ENCODE data around the gene PPP1R3D.

The PPP1R3D gene

DNA sequence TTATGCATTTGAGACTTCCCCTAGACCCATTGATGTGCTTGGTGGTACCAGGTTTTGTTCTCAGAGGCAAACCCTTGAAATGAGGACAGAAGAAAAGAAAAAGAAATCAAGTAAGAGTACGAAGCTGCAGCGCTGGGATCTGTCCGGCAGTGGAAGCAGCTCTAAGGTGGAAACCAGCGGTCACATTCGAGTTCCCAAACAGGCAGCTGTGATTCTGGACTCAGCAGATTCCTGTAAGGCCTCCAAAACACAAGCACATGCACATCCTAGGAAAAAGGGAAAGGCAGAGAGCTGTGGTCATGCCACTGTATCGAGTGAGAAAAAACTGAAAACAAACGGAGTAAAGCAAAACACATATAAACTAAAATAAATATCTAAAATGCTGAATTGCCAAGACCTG is 4.6 kb upstream of the PPP1R3D start:
- DNase-seq (ENCODE audit: extremely low spot score): no peak
- TF ChIP-seq FOXM1 (IDR thresholded peaks at IDR 0.05; ENCODE audit: borderline replicate concordance): no peak
- no peak for TF ChIP-seq L3MBTL2 (conservative IDR thresholded peaks at IDR 0.05)
- TF ChIP-seq FOXA1 (IDR thresholded peaks at IDR 0.05): no peak
- no peak for TF ChIP-seq CTBP1 (IDR thresholded peaks at IDR 0.05; ENCODE audit: borderline replicate concordance)
- TF ChIP-seq TARDBP (IDR thresholded peaks at IDR 0.05): no peak
- TF ChIP-seq SP1 (IDR thresholded peaks at IDR 0.05): no peak
- TF ChIP-seq SUZ12 (IDR thresholded peaks at IDR 0.05): no peak
- TF ChIP-seq ZNF384 (IDR thresholded peaks at IDR 0.05): no peak
- TF ChIP-seq FOXK2 (IDR thresholded peaks at IDR 0.05): no peak
- TF ChIP-seq NFRKB (IDR thresholded peaks at IDR 0.05): no peak
- no peak for TF ChIP-seq HDGF (IDR thresholded peaks at IDR 0.05; ENCODE audit: borderline replicate concordance)
- TF ChIP-seq ARNT (IDR thresholded peaks at IDR 0.05): no peak
- TF ChIP-seq BHLHE40 (IDR thresholded peaks at IDR 0.05; ENCODE audit: borderline replicate concordance): no peak
- TF ChIP-seq ELF4 (IDR thresholded peaks at IDR 0.05): no peak
- TF ChIP-seq, protein P1, sequence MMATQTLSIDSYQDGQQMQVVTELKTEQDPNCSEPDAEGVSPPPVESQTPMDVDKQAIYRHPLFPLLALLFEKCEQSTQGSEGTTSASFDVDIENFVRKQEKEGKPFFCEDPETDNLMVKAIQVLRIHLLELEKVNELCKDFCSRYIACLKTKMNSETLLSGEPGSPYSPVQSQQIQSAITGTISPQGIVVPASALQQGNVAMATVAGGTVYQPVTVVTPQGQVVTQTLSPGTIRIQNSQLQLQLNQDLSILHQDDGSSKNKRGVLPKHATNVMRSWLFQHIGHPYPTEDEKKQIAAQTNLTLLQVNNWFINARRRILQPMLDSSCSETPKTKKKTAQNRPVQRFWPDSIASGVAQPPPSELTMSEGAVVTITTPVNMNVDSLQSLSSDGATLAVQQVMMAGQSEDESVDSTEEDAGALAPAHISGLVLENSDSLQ (IDR thresholded peaks at IDR 0.05): no peak
- ChIA-PET CTCF (interaction anchor here (0.5 to 2.0 kb wide), 2 partner anchors 11 to 312 kb away, joined by 3 to 5 read pairs; no protein-coding TSS in a partner anchor), POLR2A (no interaction called here)

DNA sequence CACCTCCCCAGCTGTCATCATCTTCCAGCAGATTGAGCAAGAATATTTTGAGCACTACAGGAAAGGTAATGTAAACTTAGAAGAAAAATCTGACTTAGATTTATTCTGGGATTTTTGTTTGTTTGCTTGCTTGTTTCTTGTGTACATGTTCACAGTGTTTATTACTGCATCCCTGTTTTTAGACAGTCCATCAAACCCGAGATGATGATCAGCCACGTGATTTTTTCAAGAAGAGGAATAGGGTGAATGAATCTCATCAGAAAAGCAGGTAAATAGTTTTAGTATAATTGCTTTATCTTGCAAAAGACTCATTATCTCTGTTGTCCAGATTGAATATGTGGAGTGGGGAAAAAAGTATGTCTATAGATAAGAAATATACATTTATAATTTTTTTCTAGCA is 2.1 kb upstream of the PPP1R3D start:
- POLR2A ChIA-PET: no interaction called here
- no peak for DNase-seq (ENCODE audit: extremely low spot score)
- TF ChIP-seq CTBP1 (IDR thresholded peaks at IDR 0.05; ENCODE audit: borderline replicate concordance): no peak
- CTCF ChIA-PET: no interaction called here

DNA sequence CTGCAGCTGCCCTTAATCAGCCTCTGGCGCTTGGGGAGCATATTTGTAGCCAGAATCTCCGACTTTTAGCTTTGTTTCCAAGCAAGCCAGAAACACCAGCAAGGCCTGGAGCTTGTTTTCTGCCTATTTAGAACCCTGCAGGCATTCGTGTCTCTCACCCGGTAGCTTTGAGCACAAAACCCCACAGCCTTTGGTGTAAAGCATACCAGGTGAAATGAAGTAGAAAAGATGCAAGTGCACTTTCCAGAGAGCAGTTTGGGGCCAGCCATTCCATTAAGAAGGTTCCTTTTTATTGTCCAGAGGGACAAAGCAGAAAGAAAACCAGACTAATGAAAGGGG is 820 bp upstream of the PPP1R3D start:
- no peak for TF ChIP-seq ZNF384 (IDR thresholded peaks at IDR 0.05)
- TF ChIP-seq ARNT (IDR thresholded peaks at IDR 0.05): no peak
- no peak for TF ChIP-seq FOXA1 (IDR thresholded peaks at IDR 0.05)
- no peak for TF ChIP-seq FOXK2 (IDR thresholded peaks at IDR 0.05)
- no peak for TF ChIP-seq BHLHE40 (IDR thresholded peaks at IDR 0.05; ENCODE audit: borderline replicate concordance)
- no peak for TF ChIP-seq HDGF (IDR thresholded peaks at IDR 0.05; ENCODE audit: borderline replicate concordance)
- TF ChIP-seq ELF4 (IDR thresholded peaks at IDR 0.05): no peak
- TF ChIP-seq FOXM1 (IDR thresholded peaks at IDR 0.05; ENCODE audit: borderline replicate concordance): no peak
- no peak for TF ChIP-seq CTBP1 (IDR thresholded peaks at IDR 0.05; ENCODE audit: borderline replicate concordance)
- TF ChIP-seq LEF1 (IDR thresholded peaks at IDR 0.05; ENCODE audit: borderline replicate concordance): no peak
- TF ChIP-seq, protein P1 (IDR thresholded peaks at IDR 0.05): no peak
- TF ChIP-seq NFRKB (IDR thresholded peaks at IDR 0.05): no peak
- no peak for TF ChIP-seq SP1 (IDR thresholded peaks at IDR 0.05)
- TF ChIP-seq SUZ12 (IDR thresholded peaks at IDR 0.05): no peak
- TF ChIP-seq L3MBTL2 (conservative IDR thresholded peaks at IDR 0.05): no peak
- TF ChIP-seq TARDBP (IDR thresholded peaks at IDR 0.05): no peak
- no peak for DNase-seq (ENCODE audit: extremely low spot score)
- ChIA-PET POLR2A (interaction anchor here (1.0 to 3.4 kb wide), 9 partner anchors 9 to 106 kb away, joined by 3 to 19 read pairs (median 4); no protein-coding TSS in a partner anchor), CTCF (interaction anchor here (1.7 kb wide), 1 partner anchor 14 kb away, joined by 4 read pairs; no protein-coding TSS in a partner anchor)

DNA sequence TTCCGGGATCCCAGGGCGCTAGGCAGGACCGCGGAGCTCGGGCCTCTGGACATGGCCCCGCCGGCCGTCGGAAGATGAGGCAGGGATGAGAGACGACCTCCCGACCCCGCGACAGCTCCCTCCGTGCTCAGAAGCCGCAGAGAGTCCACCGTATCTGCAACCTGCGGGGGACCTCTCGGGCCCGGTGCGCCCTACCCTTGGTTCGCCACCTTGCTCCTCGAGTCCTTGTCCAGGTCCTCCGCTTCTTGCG is 301 bp downstream of the PPP1R3D start:
- DNase-seq (ENCODE audit: extremely low spot score): peak; percentile 19
- TF ChIP-seq BHLHE40 (IDR thresholded peaks at IDR 0.05; ENCODE audit: borderline replicate concordance): no peak
- TF ChIP-seq ARNT (IDR thresholded peaks at IDR 0.05): no peak
- TF ChIP-seq FOXM1 (IDR thresholded peaks at IDR 0.05; ENCODE audit: borderline replicate concordance): no peak
- no peak for TF ChIP-seq SUZ12 (IDR thresholded peaks at IDR 0.05)
- TF ChIP-seq FOXK2 (IDR thresholded peaks at IDR 0.05): no peak
- TF ChIP-seq SP1 (IDR thresholded peaks at IDR 0.05): no peak
- TF ChIP-seq TARDBP (IDR thresholded peaks at IDR 0.05): no peak
- no peak for TF ChIP-seq FOXA1 (IDR thresholded peaks at IDR 0.05)
- no peak for TF ChIP-seq HDGF (IDR thresholded peaks at IDR 0.05; ENCODE audit: borderline replicate concordance)
- TF ChIP-seq, protein P1 (IDR thresholded peaks at IDR 0.05): no peak
- TF ChIP-seq CTBP1 (IDR thresholded peaks at IDR 0.05; ENCODE audit: borderline replicate concordance): no peak
- TF ChIP-seq LEF1 (IDR thresholded peaks at IDR 0.05; ENCODE audit: borderline replicate concordance): no peak
- TF ChIP-seq ZNF384 (IDR thresholded peaks at IDR 0.05): no peak
- TF ChIP-seq NFRKB (IDR thresholded peaks at IDR 0.05): no peak
- CTCF ChIA-PET: interaction anchor here (0.5 kb wide), 1 partner anchor 17 kb away, joined by 5 read pairs; no protein-coding TSS in a partner anchor
- POLR2A ChIA-PET: interaction anchor here (0.6 to 3.4 kb wide), 16 partner anchors 8 to 120 kb away, joined by 3 to 19 read pairs (median 4); no protein-coding TSS in a partner anchor

DNA sequence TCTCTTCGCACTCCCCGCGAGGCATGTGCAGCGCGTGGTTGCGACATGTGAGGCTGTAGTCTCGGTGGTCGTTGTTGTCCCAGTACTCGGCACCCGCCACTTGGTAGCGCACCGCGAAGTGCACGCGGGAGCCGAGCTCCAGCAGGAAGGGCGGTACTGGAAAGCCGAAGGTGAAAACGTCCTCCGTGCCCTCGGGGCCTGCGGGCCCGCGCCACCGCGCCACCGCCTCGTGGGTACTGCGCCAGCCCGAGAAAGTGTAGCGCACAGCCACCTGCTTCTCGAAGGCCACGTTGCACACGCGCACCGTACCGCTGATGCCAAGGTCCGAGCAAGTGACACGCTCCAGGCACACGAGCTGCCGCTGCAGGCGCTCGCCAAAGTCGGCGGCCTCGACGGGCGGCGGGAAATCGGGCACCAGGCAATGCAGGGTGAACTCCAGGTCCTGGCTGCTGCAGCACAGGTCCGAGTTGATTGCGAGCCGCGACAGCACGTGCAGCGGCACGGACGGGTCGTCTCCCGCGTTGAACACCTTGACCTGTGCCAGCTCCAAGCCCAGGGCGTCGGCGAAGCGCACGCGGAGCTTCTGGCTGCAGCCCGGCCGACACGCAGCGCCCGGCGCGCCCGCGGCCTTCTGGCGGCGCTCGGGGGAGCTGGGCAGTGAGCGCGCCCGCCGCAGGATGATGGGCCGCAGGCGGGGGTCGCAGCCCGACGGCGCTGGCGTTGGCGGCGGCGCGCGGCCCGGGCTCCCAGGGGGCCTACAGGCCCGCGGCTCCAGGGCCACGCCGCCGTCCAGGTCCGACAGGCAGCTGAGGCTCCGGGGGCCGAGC is 840 bp downstream of the PPP1R3D start:
- CTCF ChIA-PET: interaction anchor here (0.5 kb wide), 1 partner anchor 17 kb away, joined by 5 read pairs; no protein-coding TSS in a partner anchor
- no peak for DNase-seq (ENCODE audit: extremely low spot score)
- POLR2A ChIA-PET: interaction anchor here (0.9 to 3.4 kb wide), 9 partner anchors 8 to 119 kb away, joined by 3 to 19 read pairs (median 5); no protein-coding TSS in a partner anchor

DNA sequence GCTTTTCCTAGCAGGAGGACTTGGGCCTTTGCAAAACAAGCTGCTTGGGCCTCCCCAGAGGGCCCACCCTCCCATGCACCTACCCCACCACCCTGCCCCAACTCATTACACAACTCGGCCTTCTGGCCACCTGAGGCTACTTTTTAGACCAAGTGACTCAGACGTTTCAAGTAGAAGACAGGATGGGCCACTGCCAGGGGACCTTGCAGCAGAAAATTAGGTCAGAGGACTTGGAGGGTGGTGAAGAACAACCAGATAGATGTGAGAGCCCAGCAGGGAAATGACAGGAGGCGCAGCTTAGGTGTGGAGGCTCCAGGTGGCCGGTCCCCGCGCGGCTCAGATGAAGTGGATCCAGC is 1.4 kb downstream of the PPP1R3D start:
- DNase-seq (ENCODE audit: extremely low spot score): no peak
- ChIA-PET CTCF (no interaction called here), POLR2A (interaction anchor here (3.4 kb wide), 1 partner anchor 12 kb away, joined by 19 read pairs; no protein-coding TSS in a partner anchor)
- TF ChIP-seq HDGF (IDR thresholded peaks at IDR 0.05; ENCODE audit: borderline replicate concordance) (no peak), SUZ12 (IDR thresholded peaks at IDR 0.05) (no peak), SP1 (IDR thresholded peaks at IDR 0.05) (no peak), FOXK2 (IDR thresholded peaks at IDR 0.05) (no peak), ELF4 (IDR thresholded peaks at IDR 0.05) (no peak), NFRKB (IDR thresholded peaks at IDR 0.05) (no peak), ZNF384 (IDR thresholded peaks at IDR 0.05) (no peak), TARDBP (IDR thresholded peaks at IDR 0.05) (no peak), LEF1 (IDR thresholded peaks at IDR 0.05; ENCODE audit: borderline replicate concordance) (no peak), ARNT (IDR thresholded peaks at IDR 0.05) (no peak), BHLHE40 (IDR thresholded peaks at IDR 0.05; ENCODE audit: borderline replicate concordance) (no peak), L3MBTL2 (conservative IDR thresholded peaks at IDR 0.05) (no peak), FOXM1 (IDR thresholded peaks at IDR 0.05; ENCODE audit: borderline replicate concordance) (no peak), FOXA1 (IDR thresholded peaks at IDR 0.05) (no peak), CTBP1 (IDR thresholded peaks at IDR 0.05; ENCODE audit: borderline replicate concordance) (no peak)
- TF ChIP-seq, protein P1 (IDR thresholded peaks at IDR 0.05): no peak

More for the DNA sequence above, 840 bp downstream of the PPP1R3D start:
- TF ChIP-seq L3MBTL2 (conservative IDR thresholded peaks at IDR 0.05): peak; percentile 36
- no peak for TF ChIP-seq ZNF384 (IDR thresholded peaks at IDR 0.05)
